HT1080 (cell line): ENCODE data around the gene CHN2. TPM values are rescaled to one million over a fixed set of nuclear protein-coding genes. Genes with fewer than 3 reads are reported as not detected.
"Not testable (repeated sequence)": the region's sequence is repeated elsewhere in the genome, so short reads cannot be mapped to it uniquely, and the experiment has no call there.

ENCODE experiments used
- DNase-seq: peaks from one replicate; pipeline ENCODE4 v3.0.0-alpha.2; 2015; ENCODE audit warnings: low read depth
- total RNA-seq: library from RNA; depleted of rRNA; stranded (reverse); fragments of >200 nt; shearing (Covaris generic); gene quantifications from 2 replicates; pipeline ENCODE4 v1.2.3, GENCODE V29; 2014

The CHN2 gene
- total RNA-seq, 1 experiment from 2014 or later: not detected

DNA sequence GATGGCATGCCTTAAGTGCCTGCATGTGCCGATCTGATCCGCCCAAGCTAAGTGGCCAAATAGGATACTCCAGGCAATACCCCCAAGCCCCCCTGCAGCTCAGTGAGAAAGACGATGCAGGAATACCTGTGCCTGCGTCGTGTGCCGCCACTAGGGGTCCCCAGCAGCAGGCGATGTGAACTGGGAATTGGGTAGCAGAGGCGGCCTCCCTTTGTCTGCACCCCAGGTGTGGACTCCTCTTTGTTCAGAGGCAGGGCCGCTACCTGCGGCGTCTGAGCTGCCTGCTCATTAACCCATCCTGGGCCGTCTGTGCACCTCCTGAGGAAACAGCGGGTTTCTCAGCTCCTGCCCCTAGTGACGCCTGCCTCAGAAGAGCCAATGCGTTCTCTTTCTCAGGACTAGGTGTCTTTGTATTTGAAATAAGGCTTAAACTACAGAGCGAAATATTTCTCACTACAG, 4.8 kb upstream of the CHN2 start:
- DNase-seq: peak; percentile 5

DNA sequence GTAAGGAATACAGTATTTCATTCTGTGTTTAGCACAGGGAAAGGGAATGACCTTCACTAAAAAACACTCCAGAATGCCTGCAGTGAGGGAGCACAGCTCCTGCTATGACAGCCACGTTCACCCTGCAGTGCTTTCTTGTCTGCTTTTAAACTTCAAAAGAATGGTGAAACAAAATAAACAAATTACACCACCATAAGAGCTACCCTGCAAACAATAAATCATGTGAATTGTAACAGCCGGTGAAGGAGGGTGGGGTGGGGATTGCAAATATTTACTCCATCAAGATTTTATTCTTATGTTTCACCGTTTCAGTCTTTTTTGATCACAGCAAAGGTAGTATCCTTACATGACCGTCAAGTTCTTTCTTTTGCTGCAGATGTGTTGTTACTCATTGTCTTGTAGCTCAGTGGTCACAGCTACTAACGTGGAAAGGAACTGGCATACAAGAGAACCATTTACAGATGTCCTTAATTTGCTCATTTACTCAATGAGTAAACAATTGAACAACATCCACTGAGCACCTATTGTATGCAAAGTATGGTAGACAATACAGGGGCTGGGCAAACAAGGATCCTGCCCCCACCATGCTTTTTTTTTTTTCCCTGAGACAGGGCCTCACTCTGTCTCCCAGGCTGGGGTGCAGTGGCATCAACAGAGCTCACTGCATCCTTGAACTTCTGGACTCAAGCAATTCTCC, 4.1 kb upstream of the CHN2 start:
- DNase-seq: no peak

- no peak for DNase-seq
Measured at GRCh38 chr7:29192323-29192722, 2.3 kb upstream of the CHN2 start.

DNA sequence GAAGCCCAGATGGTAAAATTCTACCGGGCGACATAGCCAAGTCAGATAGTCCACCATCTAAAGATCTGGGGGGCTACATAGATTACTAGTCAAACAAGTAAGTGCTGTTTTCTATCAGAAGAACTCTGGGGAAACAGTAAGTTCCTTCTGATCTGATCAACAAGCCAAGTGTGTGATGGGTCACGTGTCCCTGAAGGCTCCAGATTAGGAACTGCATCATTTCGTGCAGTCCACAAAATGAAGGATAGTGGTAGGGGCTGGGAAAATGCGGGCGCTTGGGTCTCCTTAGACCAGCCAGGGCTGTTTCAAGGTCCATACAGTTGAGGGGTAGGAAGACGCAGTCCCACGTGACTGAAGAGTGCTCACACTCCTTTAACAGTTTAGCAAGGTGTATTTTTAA, 1.8 kb upstream of the CHN2 start:
- DNase-seq: no peak

GRCh38 chr7:29193316-29194205, 1.0 kb upstream of the CHN2 start:
- no peak for DNase-seq

DNA sequence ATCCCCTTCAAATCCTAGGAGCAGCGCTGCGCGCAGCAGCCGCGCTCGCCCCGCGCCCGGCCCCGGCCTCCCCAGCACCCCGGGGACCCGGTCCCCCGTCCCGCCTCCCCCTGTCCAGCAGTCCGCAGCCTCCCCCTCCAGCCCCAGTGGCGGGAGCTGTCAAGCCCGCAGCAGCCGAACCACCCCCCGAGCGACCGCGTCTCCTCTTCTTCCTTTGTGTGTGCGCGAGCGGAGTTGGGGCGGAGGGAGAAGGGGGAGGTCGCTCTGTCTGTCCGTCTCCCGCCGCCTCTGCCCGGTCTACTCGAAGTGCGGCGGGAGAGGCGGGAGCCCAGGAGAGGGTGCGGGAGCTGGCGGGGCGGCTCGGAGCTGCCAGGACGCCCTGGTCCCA, 375 bp upstream of the CHN2 start:
- no peak for DNase-seq

- DNase-seq: no peak
Measured at GRCh38 chr7:29196191-29196590, 1.6 kb downstream of the CHN2 start.

DNA sequence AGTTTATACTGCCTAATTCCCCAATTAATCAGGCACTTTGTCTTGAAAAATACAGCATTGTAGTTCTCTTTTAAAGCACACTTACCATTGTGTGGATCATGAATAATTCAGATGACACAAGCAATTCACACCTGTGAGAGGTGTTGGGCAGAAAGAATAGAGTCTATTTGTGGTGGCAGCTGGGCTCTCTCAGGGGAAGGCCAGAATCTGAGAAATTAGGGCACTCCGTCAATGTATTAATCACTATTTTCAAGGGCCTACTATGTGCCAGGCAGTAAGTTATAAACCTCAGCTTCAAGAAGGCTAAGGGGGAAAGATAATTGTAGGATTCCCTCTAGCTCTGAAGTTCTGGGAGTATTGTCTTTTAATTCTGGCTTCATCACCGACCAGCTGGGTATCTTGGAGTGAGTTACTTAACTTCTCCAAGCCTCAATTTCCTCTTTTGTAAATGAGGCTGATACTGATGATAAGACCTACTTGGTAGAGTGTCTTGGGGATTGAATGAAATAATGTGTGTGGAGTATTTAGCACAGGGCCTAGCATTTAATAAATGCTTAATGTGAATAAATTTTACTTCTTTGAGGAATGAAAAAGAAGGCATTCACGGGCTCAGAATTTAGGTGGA, 2.5 kb downstream of the CHN2 start:
- DNase-seq: no peak

DNA sequence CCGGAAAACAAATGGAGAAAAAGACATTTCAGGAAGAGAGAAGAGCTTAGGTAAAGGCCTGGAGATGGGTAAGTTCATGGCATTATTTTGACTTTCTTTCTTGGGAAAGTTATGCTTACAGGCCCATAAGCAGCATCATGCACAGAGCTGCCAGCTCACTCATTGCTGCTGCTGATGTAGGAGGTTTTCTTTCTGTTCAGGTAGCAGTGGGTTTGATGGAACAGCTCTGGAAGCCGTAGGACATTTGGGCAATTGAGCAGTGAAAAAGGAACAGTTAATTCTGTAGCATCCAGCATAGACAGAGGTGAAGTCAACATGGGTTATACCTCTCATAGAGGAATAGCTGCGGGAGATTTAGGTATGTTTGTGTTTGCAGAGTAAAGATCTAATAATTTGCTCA, 3.3 kb downstream of the CHN2 start:
- no peak for DNase-seq

DNA sequence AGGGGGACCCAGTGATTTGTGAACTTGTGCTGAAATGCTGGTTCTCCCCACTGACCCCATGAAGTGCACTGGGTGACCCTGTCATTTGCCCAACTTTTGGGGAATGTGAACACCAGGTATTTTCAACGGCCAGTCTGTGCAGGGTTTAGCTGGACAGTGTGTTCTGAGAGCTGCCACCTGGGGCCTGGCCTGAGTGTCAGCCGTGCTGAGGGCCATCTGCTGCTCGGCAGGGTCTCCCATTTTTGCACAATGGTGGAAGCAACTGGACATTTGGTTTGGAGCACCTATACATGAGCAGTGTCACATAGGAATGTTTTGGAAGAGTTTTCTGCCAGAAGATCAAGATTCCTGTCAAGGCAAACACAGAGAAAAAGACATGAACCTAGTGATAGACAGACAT, 5.2 kb downstream of the CHN2 start:
- no peak for DNase-seq

- no peak for DNase-seq
Measured at GRCh38 chr7:29202651-29203069, 8.1 kb downstream of the CHN2 start.

DNA sequence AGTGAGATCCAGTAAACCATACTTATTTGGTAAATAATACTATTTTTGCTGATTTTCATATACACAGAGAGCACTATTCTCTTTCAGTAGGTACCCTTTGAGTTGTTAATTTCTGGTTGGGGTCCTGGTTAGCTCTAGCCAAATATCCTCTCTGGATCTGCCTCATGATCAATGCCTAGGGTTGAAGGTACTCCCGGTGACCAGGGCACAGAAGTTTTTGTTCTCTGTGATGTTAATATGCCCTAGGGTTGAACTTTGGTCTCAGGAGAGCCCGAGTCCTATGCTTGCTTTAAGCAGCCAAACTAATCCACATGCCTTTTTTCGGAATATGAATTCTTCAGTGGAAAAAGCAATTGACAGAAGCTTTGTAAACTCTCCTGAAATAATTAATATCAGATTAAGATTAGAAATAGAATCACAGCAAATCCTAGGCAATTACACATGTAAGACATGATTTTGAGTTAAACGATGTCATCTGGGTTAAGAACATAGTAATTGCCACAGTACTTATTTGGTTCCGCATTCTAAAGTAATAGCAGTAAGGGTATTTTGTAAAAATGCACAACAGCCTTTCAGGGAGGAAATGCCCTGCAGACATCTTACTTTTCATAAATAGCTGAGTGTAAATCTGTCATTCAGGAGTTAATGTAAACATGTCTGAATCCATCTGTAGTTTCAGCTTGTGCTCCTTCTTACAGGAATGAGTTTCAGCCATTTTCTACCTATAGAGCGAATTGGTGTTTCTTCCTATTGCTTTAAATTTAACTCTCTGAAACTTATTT, 10.1 kb downstream of the CHN2 start:
- no peak for DNase-seq

GRCh38 chr7:29207162-29207801, 12.7 kb downstream of the CHN2 start:
- peak; percentile 19 for DNase-seq

GRCh38 chr7:29208410-29209250, 14.1 kb downstream of the CHN2 start:
- DNase-seq: peak; percentile 3

DNA sequence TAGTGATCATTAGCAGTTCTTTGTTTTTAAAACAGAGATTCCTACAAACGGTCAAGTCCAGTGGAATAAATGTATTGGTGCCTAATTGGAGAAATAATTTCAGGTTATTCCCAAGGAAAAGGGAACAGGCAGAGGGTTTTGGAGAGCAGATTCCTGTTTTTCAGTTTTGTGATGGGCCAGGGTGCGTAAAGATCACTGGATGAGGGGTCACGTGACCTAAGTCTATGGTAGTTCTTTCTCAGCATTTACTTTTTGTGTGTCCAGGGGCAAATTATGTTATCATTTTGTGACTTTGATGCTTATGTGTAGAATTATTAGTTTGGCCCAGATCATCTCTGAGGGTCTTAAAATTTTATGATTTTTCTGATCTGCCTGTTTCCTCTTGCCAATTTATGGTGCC, 15.2 kb downstream of the CHN2 start:
- no peak for DNase-seq

DNA sequence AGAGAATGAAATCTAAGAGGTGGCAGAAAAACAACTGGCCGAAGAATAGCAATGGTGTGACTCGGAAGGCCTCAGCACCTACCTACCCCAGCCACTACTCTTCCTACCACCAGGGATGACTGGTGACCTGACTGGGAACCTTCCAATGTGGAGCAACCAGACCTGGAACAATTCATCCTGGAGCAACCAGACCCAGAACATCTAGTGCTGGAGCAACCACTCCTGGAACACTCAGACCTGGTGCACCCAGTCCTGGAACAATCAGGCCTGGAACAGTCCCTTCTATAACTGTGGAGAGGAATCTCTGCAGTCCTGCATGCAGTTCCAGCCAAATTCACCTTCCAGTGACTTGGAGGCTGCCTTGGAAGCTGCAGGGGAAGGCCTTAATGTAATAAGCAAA, 18.2 kb downstream of the CHN2 start:
- not testable (repeated sequence) for DNase-seq

- no peak for DNase-seq
Measured at GRCh38 chr7:29214056-29214455, 19.5 kb downstream of the CHN2 start.

DNA sequence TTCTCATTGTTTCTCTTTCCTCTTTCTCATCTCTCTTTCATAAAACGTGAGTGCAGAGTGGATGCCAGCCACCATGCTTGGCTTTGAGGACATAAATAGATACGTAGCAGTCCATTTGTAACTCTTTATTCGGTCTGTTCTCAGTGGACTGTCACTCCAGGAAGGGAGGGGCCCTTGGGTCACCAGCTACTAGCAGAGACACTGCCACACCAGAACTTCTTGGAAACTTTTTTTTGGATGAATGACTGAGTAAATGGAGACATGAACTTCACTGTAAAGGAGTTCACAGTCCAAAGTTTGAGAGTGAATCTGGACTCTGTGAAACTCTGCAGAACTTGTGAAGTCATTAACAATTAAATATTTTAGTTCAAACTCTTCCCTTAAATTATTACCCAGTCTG, 20.2 kb downstream of the CHN2 start:
- DNase-seq: no peak

DNA sequence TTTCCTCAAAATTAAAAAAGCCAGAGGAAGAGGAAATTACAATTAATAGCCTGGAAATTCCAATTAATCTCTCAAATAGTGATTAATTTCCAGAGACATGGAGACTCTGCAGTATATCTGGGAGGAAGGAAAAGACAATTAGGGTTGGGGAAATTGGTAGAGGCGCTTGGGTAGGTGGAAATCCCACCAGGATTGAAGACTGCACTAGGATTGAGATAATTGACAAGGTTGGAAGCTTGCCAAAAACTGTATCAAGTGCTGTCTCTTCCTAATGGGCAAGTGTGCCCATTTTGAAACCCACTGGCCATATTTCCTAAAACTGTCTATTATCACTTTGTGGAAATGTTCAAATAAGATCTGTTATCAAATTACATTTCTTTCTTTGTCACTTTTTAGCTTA, 21.6 kb downstream of the CHN2 start:
- no peak for DNase-seq

DNA sequence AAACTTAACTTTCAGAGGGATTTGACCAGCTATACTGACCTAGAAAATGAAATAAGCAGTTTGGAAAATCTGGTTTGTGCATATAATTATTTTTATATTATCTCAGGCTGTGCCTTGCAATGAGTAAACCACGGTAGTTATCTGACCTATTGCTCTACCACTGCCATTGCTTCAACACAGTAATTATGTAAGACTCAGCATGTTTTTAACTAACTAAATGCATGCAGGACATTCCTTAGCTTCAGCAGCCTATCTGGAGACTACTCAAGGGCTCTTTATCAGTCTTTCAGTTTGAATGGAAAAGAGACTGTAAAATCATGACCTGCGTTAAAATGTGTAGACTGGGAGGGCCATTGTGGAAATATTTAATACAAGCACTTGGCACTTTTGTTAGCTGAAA, 22.5 kb downstream of the CHN2 start:
- no peak for DNase-seq
